GM13976 (cell line): Measurements from ENCODE around the gene RBFOX2.

Experiments
- DNase-seq: peaks from one replicate; pipeline ENCODE4 v3.0.0; 2012; ENCODE audit warnings: low spot score
- in situ Hi-C: fragments of 300-500 bp; cut with MboI; formaldehyde crosslinking; loops from one replicate; pipeline ENCODE4 v1.12.0; 2022; ENCODE audit warnings: low sequenced_read_pairs, mixed read lengths, inconsistent platforms; ENCODE audit not compliant: unreplicated experiment
- TF ChIP-seq, protein P1 (sequence below): IDR thresholded peaks from 2 replicates; pipeline ENCODE4 v1.5.1; 2012; ENCODE audit warnings: borderline replicate concordance, mild to moderate bottlenecking; ENCODE audit not compliant: insufficient read depth; ENCODE audit errors: extremely low read depth, missing control alignments, control extremely low read depth

The RBFOX2 gene

DNA sequence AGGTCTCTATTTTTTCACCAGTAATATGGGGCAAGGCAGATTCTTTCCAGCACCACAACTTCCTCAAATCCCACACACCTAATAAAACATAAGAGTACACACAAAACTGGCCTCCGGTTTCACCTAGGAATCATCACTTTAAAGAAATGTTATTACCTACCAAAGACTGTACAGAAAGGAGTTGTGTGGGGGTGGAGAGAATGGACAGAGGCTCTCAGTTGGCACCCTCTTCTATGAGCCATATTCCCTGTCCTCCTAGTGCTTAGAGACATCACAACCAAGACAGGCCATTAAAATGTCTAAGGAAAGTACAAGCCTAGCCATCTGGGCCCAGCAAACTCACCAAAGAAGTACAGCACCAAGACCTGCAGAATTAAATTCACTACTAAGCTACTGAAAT is 56.1 kb downstream of the RBFOX2 start:
- no peak for DNase-seq
- in situ Hi-C loops: no loop called here
- TF ChIP-seq, protein P1, sequence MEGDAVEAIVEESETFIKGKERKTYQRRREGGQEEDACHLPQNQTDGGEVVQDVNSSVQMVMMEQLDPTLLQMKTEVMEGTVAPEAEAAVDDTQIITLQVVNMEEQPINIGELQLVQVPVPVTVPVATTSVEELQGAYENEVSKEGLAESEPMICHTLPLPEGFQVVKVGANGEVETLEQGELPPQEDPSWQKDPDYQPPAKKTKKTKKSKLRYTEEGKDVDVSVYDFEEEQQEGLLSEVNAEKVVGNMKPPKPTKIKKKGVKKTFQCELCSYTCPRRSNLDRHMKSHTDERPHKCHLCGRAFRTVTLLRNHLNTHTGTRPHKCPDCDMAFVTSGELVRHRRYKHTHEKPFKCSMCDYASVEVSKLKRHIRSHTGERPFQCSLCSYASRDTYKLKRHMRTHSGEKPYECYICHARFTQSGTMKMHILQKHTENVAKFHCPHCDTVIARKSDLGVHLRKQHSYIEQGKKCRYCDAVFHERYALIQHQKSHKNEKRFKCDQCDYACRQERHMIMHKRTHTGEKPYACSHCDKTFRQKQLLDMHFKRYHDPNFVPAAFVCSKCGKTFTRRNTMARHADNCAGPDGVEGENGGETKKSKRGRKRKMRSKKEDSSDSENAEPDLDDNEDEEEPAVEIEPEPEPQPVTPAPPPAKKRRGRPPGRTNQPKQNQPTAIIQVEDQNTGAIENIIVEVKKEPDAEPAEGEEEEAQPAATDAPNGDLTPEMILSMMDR: no peak

DNA sequence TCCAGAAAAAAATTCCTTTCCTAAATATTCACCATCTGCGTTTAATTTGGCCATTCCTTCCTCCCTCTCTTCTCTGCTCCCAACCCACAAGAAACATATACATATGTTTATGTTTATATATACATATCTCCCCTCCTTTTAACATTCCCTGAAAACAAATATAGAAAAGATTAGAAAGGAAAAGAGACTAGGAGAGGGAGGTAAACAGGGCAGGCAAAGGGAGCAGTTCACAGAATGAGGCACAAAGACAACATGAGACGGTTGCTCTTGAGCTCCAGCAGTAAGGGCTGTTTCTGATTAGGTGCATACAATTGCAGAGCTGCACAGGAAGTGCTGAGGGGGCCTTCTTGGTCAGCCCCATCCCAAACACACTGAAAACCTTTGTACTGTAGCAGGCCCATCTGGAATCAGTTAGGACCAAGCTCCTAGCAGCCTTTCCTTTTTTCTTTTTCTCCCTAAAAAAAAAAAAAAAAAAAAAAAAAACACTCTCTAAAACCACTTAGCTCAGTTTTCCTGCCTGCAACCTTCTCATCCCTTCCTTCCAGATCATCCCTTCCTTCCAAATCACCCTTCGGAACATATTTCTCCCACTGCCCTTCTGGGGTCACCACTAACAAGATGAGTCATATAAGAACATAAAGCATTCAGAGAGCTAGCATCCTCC is 57.0 kb downstream of the RBFOX2 start:
- no peak for DNase-seq
- in situ Hi-C loops: no loop called here
- TF ChIP-seq, protein P1: no peak

DNA sequence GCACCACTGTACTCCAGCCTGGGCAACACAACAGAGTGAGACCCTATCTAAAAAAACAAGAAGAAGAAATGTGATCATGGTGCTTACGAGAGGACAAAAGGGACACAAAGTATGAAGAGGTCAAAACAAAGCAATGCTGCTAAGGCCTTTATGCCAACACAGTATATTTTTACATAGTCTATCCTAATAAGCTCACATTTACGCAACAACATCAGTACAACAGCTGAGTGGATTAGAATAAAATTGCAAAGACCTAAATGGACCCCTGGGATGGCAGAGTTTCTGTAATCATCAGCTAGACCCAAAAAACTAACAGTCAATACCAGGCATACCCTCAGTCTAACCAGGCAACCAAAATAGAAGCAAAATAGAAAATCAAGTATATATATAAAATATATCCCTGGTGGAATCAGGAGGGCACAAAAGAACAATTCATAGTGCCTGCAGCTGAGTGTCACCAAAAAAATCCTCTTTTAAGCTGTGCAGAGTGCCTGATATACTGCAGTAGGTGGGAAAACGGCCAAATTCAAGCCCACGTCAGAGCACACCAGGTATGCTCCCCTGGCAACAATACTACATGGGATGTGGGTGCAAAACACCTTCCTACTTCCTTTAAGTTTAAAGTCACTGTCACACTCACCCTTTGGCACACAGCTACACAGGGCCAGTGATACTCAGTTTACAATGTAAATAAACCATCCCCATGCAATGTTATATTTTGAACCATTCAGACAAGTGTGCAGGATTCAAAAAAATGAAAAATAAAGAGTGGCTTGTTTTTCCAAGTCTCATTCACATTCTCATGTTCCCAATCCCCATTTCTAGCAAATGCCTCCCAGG is 57.8 kb downstream of the RBFOX2 start:
- TF ChIP-seq, protein P1: no peak
- in situ Hi-C loops: no loop called here
- no peak for DNase-seq

DNA sequence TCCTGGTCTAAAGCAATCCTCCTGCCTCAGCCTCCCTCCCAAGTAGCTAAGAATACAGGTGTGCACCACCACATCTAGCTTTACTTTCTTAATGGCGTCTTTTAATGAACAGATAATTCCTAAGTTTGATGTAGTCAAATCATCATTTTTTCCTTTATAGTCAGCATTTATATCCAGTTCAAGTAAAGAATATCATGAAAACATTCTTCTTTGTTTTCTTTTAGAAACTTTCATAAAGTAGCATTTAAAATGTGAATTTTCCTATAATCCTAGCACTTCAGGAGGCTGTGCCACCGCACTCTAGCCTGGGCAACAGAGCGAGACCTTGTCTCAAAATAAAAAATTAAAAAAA is 61.6 kb downstream of the RBFOX2 start:
- no peak for DNase-seq
- TF ChIP-seq, protein P1: no peak
- in situ Hi-C loops: no loop called here

DNA sequence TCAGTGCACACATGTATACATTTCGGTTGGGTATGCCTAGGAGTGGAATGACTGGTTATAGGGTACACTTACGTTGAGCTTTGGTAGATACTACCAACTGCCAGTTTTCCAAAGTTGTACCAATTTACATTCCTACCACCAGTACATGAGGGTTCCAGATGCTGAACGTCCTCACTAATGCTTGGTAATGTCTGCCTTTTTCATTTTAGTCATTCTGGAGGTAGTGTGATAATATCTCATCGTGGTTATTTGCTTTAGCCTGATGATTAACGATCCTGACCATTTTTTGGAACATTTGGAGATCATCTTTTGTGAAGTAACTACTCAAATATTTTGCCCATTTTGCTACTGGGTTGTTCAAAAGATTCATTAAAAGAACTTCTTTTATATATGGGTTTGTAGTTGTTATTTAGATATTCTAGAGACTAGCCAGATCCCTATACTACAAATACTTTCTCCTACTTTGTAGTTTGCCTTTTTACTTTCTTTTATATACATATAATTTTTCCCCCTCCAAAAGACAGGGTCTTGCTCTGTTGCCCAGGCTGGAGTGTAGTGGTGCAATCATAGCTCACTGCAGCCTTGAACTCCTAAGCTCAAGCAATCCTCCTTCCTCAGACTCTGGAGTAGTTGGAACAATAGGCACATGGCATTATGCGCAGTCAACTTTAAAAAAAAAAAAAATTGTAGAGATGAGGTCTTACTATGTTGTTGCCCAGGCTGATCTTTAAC is 62.1 kb downstream of the RBFOX2 start:
- TF ChIP-seq, protein P1: no peak

DNA sequence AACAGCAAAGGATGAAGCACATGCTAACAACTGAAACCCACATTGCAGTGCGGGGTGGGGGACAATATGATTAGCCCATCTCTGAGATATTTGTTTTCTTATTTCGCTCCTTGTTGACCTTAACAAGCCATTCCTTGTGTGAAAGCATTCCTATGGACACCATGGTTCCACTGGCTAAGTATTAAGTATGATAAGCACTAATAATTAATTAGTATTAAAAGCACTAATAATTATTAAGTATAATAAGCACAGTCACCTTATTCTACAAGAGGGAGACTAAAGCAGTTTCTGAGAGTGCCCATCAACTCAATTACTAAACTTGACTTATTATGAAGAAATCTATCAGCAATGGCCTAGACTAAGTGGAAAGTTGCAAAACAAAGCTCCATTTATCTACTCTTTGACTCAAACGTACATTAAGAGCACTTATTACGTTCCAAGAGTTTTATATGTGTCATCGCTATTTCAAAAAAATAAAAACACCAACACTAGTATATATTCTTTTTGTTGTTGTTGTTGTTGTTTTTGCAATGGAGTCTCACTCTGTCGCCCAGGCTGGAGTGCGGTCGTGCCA is 65.3 kb downstream of the RBFOX2 start:
- DNase-seq: no peak
- in situ Hi-C loops: no loop called here
- TF ChIP-seq, protein P1: no peak

More for the DNA sequence above, 62.1 kb downstream of the RBFOX2 start:
- DNase-seq: no peak
- in situ Hi-C loops: no loop called here
